ENCODE data around the gene CHRNA9.
"Not testable (repeated sequence)": the region's sequence is repeated elsewhere in the genome, so short reads cannot be mapped to it uniquely, and the experiment has no call there.

CHRNA9 gene

GRCh38 chr4:40369437-40370274 is 34.5 kb downstream of the CHRNA9 start:
- TF ChIP-seq POLR2A (IDR thresholded peaks at IDR 0.05; ENCODE audit: low read length): no peak
- TF ChIP-seq GATA1 (IDR thresholded peaks at IDR 0.05; ENCODE audit: low read depth, low read length): no peak
- DNase-seq: no peak

GRCh38 chr4:40372651-40373050 is 37.5 kb downstream of the CHRNA9 start:
- no peak for DNase-seq
- TF ChIP-seq GATA1 (IDR thresholded peaks at IDR 0.05; ENCODE audit: low read depth, low read length) (no peak), POLR2A (IDR thresholded peaks at IDR 0.05; ENCODE audit: low read length) (no peak)

GRCh38 chr4:40373636-40374035 is 38.5 kb downstream of the CHRNA9 start:
- TF ChIP-seq GATA1 (IDR thresholded peaks at IDR 0.05; ENCODE audit: low read depth, low read length) (no peak), POLR2A (IDR thresholded peaks at IDR 0.05; ENCODE audit: low read length) (no peak)
- no peak for DNase-seq

GRCh38 chr4:40375095-40375494 is 40.0 kb downstream of the CHRNA9 start:
- no peak for TF ChIP-seq POLR2A (IDR thresholded peaks at IDR 0.05; ENCODE audit: low read length)
- TF ChIP-seq GATA1 (IDR thresholded peaks at IDR 0.05; ENCODE audit: low read depth, low read length): no peak
- no peak for DNase-seq

GRCh38 chr4:40375620-40376019 is 40.5 kb downstream of the CHRNA9 start:
- no peak for DNase-seq
- TF ChIP-seq POLR2A (IDR thresholded peaks at IDR 0.05; ENCODE audit: low read length) (no peak), GATA1 (IDR thresholded peaks at IDR 0.05; ENCODE audit: low read depth, low read length) (no peak)

- DNase-seq: no peak
- TF ChIP-seq POLR2A (IDR thresholded peaks at IDR 0.05; ENCODE audit: low read length) (no peak), GATA1 (IDR thresholded peaks at IDR 0.05; ENCODE audit: low read depth, low read length) (no peak)
These were observed 42.6 kb downstream of the CHRNA9 start for GRCh38 chr4:40377512-40378365.

- no peak for TF ChIP-seq GATA1 (IDR thresholded peaks at IDR 0.05; ENCODE audit: low read depth, low read length)
- TF ChIP-seq POLR2A (IDR thresholded peaks at IDR 0.05; ENCODE audit: low read length): no peak
- no peak for DNase-seq
These were observed 43.5 kb downstream of the CHRNA9 start for GRCh38 chr4:40378619-40379018.

GRCh38 chr4:40379248-40379647 is 44.1 kb downstream of the CHRNA9 start:
- TF ChIP-seq GATA1 (IDR thresholded peaks at IDR 0.05; ENCODE audit: low read depth, low read length): no peak
- TF ChIP-seq POLR2A (IDR thresholded peaks at IDR 0.05; ENCODE audit: low read length): no peak
- no peak for DNase-seq

- no peak for DNase-seq
- no peak for TF ChIP-seq POLR2A (IDR thresholded peaks at IDR 0.05; ENCODE audit: low read length)
- no peak for TF ChIP-seq GATA1 (IDR thresholded peaks at IDR 0.05; ENCODE audit: low read depth, low read length)
These were observed 45.5 kb downstream of the CHRNA9 start for GRCh38 chr4:40380647-40381046.

GRCh38 chr4:40388239-40388638 is 53.1 kb downstream of the CHRNA9 start:
- TF ChIP-seq GATA1 (IDR thresholded peaks at IDR 0.05; ENCODE audit: low read depth, low read length) (no peak), POLR2A (IDR thresholded peaks at IDR 0.05; ENCODE audit: low read length) (no peak)
- no peak for DNase-seq

- no peak for DNase-seq
- TF ChIP-seq GATA1 (IDR thresholded peaks at IDR 0.05; ENCODE audit: low read depth, low read length): no peak
- no peak for TF ChIP-seq POLR2A (IDR thresholded peaks at IDR 0.05; ENCODE audit: low read length)
These were observed 54.9 kb downstream of the CHRNA9 start for GRCh38 chr4:40389986-40390385.

GRCh38 chr4:40392241-40392640 is 57.1 kb downstream of the CHRNA9 start:
- DNase-seq: not testable (repeated sequence)

GRCh38 chr4:40394236-40394635 is 59.1 kb downstream of the CHRNA9 start:
- no peak for DNase-seq
- no peak for TF ChIP-seq GATA1 (IDR thresholded peaks at IDR 0.05; ENCODE audit: low read depth, low read length)
- TF ChIP-seq POLR2A (IDR thresholded peaks at IDR 0.05; ENCODE audit: low read length): no peak

- no peak for DNase-seq
- no peak for TF ChIP-seq POLR2A (IDR thresholded peaks at IDR 0.05; ENCODE audit: low read length)
- no peak for TF ChIP-seq GATA1 (IDR thresholded peaks at IDR 0.05; ENCODE audit: low read depth, low read length)
These were observed 60.2 kb downstream of the CHRNA9 start for GRCh38 chr4:40395166-40395900.
